ENCODE results near the gene SCUBE1. TPM values are rescaled to one million over a fixed set of nuclear protein-coding genes. Genes with fewer than 3 reads are reported as not detected.

SCUBE1 gene
- total RNA-seq, 1 donor from 2014 or later = 0.89 TPM

- intact Hi-C loops (cut with DNase I) = no loop called here
- no peak for DNase-seq (ENCODE audit: missing footprints)
- no peak for ATAC-seq
Observed at GRCh38 chr22:43255299-43255698, 87.9 kb downstream of the SCUBE1 start.

- no peak for DNase-seq (ENCODE audit: missing footprints)
- intact Hi-C loops (cut with DNase I) = no loop called here
- no peak for ATAC-seq
Observed at GRCh38 chr22:43253839-43254238, 89.3 kb downstream of the SCUBE1 start.

- DNase-seq (ENCODE audit: missing footprints) = no peak
- intact Hi-C loops (cut with DNase I) = no loop called here
- ATAC-seq = no peak
Observed at GRCh38 chr22:43252319-43252718, 90.9 kb downstream of the SCUBE1 start.

- intact Hi-C loops (cut with DNase I) = no loop called here
- no peak for DNase-seq (ENCODE audit: missing footprints)
- no peak for ATAC-seq
Observed at GRCh38 chr22:43249789-43250471, 93.2 kb downstream of the SCUBE1 start.

- intact Hi-C loops (cut with DNase I) = no loop called here
- ATAC-seq (no peak), DNase-seq (ENCODE audit: missing footprints) (no peak)
Observed at GRCh38 chr22:43247546-43248260, 95.5 kb downstream of the SCUBE1 start.

- no peak for ATAC-seq
- DNase-seq (ENCODE audit: missing footprints) = no peak
- intact Hi-C loops (cut with DNase I) = no loop called here
Observed at GRCh38 chr22:43246188-43246587, 97.0 kb downstream of the SCUBE1 start.

GRCh38 chr22:43245717-43246116, 97.5 kb downstream of the SCUBE1 start:
- intact Hi-C loops (cut with DNase I) = no loop called here
- ATAC-seq = no peak
- DNase-seq (ENCODE audit: missing footprints) = no peak

GRCh38 chr22:43244803-43245527, 98.2 kb downstream of the SCUBE1 start:
- intact Hi-C loops (cut with DNase I) = no loop called here
- ATAC-seq (no peak), DNase-seq (ENCODE audit: missing footprints) (no peak)

GRCh38 chr22:43244402-43244801, 98.8 kb downstream of the SCUBE1 start:
- DNase-seq (ENCODE audit: missing footprints) (no peak), ATAC-seq (no peak)
- intact Hi-C loops (cut with DNase I) = no loop called here

GRCh38 chr22:43243324-43243723, 99.8 kb downstream of the SCUBE1 start:
- ATAC-seq (no peak), DNase-seq (ENCODE audit: missing footprints) (no peak)
- intact Hi-C loops (cut with DNase I) = no loop called here

- no peak for ATAC-seq
- DNase-seq (ENCODE audit: missing footprints) = no peak
- intact Hi-C loops (cut with DNase I) = no loop called here
Observed at GRCh38 chr22:43242627-43243026, 100.5 kb downstream of the SCUBE1 start.

GRCh38 chr22:43241699-43242386, 101.3 kb downstream of the SCUBE1 start:
- no peak for DNase-seq (ENCODE audit: missing footprints)
- no peak for ATAC-seq
- intact Hi-C loops (cut with DNase I) = no loop called here

- intact Hi-C loops (cut with DNase I) = no loop called here
- DNase-seq (ENCODE audit: missing footprints) (no peak), ATAC-seq (no peak)
Observed at GRCh38 chr22:43241138-43241597, 102.0 kb downstream of the SCUBE1 start.

- ATAC-seq = no peak
- DNase-seq (ENCODE audit: missing footprints) = no peak
- intact Hi-C loops (cut with DNase I) = no loop called here
Observed at GRCh38 chr22:43240614-43241013, 102.6 kb downstream of the SCUBE1 start.

GRCh38 chr22:43239956-43240355, 103.2 kb downstream of the SCUBE1 start:
- intact Hi-C loops (cut with DNase I) = no loop called here
- DNase-seq (ENCODE audit: missing footprints) = no peak
- ATAC-seq = no peak

- DNase-seq (ENCODE audit: missing footprints) (no peak), ATAC-seq (peak; percentile 23)
- intact Hi-C loops (cut with DNase I) = no loop called here
Observed at GRCh38 chr22:43239193-43239780, 103.9 kb downstream of the SCUBE1 start.

GRCh38 chr22:43238526-43239006, 104.6 kb downstream of the SCUBE1 start:
- ATAC-seq = peak; percentile 57

GRCh38 chr22:43237280-43237679, 105.9 kb downstream of the SCUBE1 start:
- no peak for DNase-seq (ENCODE audit: missing footprints)
- intact Hi-C loops (cut with DNase I) = no loop called here
- ATAC-seq = no peak

More at GRCh38 chr22:43238526-43239006, 104.6 kb downstream of the SCUBE1 start:
- intact Hi-C loops (cut with DNase I) = no loop called here
- peak; percentile 76 for DNase-seq (ENCODE audit: missing footprints)
